OCI-LY1 (cell line): ENCODE measurements around the gene ZNF618.

Source experiments
- EZH2 ChIP-seq: fragments of 200-600 bp; sonication (generic), shearing (Covaris generic); IDR thresholded peaks from 2 replicates; pipeline ENCODE4 v1.8.0; 2017; ENCODE audit warnings: borderline replicate concordance, mixed run types, mild to moderate bottlenecking, antibody characterized with exemption, low read length, moderate library complexity, mixed read lengths
- TF ChIP-seq, protein P1 (sequence below): fragments of 200-600 bp; sonication (generic), shearing (Covaris generic); IDR thresholded peaks from 2 replicates; pipeline ENCODE4 v1.5.1; 2017; ENCODE audit warnings: mild to moderate bottlenecking, antibody characterized with exemption, low read length, moderate library complexity, mixed read lengths

DNA sequence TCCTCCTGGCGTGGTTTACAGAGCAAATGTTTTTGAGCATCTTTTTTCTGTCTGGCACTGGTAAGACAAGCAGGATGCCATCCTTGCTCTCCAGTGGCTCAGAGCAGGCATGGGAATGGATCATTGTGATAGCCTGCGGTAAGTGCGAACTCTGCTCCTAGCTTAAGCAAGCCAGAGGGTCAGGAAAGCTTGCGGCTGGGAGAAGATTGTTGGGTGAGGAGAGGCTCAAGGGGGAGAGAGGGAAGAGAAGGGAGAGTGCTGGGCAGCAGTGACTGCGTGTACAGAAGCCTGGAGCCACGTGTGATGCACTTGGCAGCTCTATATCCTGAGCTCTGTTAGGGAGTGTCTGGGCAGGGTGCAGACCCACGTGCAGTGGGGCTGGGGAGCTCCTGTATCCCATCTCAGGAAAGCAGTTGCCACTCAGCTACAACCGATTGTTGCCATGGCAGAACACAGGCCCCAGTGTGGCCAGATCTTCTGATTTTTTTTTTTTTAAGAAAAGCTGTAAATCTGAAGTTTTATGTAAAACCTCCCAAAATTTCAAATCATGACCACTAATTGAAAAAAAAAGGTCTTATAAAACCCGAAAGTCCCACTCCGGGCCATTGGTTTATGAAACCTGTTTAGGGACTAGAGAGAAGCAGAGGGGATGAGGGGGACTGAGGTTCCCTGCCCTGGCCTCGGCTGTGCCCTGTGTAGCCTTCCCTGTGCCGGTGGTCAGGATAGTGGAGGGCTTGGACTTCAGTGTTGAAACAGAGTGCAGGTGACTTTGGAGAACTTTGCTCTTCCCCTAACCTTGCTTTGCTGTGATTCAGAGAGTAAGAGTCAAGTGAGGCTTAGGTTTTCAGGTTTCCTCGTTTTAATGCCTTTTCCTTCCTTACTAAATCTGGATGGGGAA is 67.3 kb downstream of the ZNF618 start:
- TF ChIP-seq, protein P1, sequence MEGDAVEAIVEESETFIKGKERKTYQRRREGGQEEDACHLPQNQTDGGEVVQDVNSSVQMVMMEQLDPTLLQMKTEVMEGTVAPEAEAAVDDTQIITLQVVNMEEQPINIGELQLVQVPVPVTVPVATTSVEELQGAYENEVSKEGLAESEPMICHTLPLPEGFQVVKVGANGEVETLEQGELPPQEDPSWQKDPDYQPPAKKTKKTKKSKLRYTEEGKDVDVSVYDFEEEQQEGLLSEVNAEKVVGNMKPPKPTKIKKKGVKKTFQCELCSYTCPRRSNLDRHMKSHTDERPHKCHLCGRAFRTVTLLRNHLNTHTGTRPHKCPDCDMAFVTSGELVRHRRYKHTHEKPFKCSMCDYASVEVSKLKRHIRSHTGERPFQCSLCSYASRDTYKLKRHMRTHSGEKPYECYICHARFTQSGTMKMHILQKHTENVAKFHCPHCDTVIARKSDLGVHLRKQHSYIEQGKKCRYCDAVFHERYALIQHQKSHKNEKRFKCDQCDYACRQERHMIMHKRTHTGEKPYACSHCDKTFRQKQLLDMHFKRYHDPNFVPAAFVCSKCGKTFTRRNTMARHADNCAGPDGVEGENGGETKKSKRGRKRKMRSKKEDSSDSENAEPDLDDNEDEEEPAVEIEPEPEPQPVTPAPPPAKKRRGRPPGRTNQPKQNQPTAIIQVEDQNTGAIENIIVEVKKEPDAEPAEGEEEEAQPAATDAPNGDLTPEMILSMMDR, result no peak
- TF ChIP-seq EZH2, result no peak
